HG03342 (cell line): ENCODE data around the gene BTNL9.
"Not testable (repeated sequence)": the region's sequence is repeated elsewhere in the genome, so short reads cannot be mapped to it uniquely, and the experiment has no call there.

Experiments
- ATAC-seq: cut with Tn5 transposase; IDR thresholded peaks from one replicate; pipeline ENCODE4 v1.9.1; 2021; ENCODE audit warnings: mild to moderate bottlenecking, moderate library complexity; ENCODE audit not compliant: unreplicated experiment

Gene BTNL9

DNA sequence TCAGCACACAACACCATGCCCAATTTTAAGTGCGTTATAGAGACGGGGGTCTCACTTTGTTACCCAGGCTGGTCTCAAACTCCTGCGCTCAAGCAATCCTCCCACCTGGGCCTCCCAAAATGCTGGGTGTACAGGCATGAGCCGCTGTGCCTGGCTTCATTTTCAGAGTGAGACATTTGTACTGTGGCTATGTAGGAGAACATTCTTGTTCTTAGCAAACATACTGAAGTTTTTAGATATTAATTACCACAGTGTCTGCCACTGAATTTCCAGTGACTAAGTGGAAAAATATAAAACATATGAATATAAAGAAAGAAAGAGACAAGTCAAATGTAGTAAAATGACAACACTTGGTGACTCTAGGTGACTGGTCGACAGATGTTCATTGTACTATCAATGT lies 20.9 kb downstream of the BTNL9 start:
- ATAC-seq, result no peak

DNA sequence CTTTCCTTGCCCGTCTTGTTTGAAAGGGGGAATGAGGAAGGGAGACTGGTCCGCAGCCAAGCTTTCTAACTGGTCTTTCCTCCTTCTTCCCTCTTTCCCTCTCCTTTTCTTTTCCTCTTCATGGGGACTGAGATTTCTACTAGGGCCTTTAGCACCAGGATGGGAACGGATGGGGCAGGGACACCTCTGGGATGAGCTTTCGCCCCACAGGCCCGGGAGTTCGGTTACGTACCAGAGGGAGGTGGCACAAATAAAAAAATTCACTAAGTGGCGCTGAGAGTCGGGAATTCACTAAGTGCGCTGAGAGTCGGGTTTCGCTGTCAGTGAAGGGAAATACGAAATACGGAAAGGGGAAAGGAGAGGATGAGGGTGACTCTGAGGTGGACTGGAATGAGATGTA lies 21.6 kb downstream of the BTNL9 start:
- no peak for ATAC-seq

DNA sequence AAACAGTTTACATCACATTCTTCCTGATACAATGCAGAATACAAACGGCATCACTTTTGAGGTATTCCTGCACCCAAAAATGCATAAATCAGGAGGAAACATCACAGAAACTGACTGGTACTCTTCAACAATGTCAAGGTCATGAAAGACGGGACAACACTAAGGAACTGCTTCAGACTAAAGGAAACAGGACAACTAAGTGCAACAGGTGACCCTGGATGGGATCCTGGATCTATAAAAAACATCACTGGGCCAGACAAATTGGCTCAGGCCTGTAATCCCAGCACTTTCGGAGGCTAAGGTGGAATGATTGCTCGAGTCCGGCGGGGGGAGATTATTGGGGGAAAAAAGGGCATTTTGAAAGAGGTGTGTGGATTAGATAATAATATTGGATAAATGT lies 22.6 kb downstream of the BTNL9 start:
- no peak for ATAC-seq

GRCh38 chr5:181063514-181063913 lies 23.4 kb downstream of the BTNL9 start:
- ATAC-seq, result no peak

DNA sequence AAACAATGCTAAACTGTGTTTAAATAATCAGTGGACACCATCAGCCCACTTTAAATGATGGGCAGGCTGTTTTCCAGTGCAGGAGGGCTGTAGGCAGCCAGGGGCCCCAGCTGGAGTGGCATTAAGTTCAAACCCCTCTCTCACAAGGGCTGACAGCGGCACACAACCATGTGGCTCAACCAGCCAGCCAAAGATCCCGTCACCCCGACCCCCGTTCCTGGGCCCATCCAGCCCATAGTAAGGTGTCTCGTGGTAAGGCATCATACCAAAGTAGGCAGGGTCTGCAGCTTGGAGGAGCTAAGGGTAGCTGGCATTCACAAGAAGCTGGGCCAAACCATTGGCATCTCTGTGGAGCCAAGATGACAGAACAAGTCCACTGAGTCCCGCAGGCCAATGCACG lies 24.9 kb downstream of the BTNL9 start:
- no peak for ATAC-seq

DNA sequence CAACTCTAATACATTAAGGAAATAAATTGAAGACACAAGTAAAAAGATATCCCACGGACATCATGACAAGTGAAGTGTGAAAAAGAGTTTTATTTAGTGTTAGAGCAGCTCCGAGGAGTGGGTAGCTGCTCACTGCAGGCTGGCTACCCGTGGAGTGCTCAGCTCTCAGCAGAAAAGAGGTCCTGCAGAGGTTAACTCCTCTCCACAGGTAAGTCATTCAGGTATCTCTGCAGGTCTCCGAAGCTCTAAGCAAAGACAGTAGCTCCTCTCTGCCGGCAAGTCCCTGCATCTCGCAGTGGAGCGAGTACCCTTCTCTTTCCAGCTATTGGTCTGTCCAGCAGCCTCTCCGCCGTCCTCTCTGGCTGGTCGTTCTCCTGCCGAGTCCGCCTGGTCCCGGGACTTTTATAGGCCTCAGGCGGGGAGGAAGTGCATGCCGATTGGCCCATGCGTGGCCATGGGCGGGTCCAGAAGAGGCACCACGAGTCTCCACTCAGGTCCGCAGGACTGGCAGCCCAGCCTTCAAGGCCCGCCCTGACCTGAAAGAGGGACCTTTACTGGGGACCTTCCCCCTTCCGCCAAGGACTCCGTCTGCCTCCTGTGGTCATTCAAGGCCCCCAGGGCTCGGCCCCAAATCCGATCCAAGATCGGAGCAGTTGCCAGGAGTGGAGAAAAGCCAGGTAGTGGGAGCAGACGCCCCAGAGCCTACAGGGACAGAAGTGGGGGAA lies 29.9 kb downstream of the BTNL9 start:
- no peak for ATAC-seq

GRCh38 chr5:181070523-181070922 lies 30.5 kb downstream of the BTNL9 start:
- ATAC-seq, result no peak

DNA sequence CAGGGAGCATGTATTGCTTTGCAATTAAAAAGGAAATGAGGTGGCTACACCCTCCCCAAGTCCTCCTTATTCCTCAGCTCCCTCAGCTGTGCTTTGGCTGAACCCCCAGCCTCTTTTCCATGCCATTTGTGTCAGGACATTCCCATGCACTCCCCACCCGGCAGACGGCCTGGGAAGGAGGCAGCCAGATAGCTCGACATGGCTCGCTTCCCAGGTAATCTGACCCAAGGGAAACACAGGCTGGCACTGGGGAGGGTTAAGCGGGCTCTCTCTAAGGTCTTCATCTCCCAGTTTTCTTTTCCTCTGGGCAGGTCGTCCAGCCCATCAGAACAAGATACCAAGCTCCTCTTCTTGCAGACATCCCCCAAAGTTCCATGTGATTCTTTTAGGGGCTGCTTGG lies 31.2 kb downstream of the BTNL9 start:
- no peak for ATAC-seq

DNA sequence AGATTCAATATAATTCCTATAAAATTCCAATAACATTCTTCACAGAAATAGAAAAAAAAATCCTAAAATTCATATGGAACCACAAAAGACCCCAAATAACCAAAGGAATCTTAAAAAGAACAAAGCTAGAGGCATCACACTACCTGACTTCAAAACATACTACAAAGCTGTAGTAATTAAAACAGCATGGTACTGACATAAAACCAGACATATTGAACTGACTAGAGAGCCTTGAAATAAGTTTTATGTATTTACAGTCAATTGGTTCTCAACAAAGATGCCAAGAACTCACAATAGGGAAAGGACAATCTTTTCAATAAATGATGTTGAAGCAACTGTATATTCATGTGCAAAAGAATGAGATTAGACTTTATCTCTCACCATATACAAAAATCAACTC lies 36.9 kb downstream of the BTNL9 start:
- no peak for ATAC-seq

DNA sequence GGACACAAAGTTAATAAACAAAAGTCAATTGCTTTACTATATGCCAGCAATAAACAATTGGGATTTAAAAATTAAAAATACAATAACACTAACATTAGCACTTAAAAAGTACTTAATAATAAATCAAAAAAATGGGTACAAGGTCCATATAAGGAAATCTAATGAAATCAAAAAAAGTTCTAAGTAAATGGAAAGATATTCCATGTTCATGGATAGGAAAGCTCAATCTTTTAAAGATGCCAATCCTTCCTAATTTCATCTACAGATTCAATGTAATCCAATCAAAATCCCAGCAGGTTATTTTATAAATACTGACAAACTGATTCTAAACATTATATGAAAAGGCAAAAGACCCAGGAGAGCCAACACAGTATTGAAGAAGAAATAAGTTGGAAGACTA lies 41.9 kb downstream of the BTNL9 start:
- no peak for ATAC-seq

DNA sequence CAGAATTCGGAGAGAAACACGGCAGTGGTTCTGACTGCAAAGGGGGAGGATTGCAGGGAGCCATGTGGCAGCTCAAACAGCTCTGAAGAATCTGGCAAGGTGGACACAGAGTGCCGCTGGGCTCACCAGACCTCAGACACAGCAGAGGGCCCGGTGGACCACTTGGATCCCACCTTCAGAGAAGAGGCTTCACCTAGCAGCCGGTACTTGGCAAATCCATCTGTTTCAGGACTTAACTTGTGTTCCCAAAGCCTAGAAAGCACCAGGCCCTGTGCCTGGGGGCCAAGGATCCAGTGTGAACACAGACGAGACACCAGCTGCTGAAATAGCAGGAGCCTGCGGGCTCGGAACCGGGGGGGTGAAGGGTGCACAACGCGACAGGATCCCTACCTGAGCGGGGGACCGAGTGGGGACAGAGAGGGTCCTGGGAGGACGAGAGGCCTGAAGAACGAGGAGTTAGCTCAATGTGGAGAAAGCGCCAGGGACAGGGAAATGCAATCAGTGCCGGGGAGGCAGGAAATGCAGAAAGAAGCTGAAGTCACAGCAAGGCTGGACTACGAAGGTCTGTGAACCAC lies 44.6 kb downstream of the BTNL9 start:
- no peak for ATAC-seq

- no peak for ATAC-seq
These were observed 46.2 kb downstream of the BTNL9 start for GRCh38 chr5:181086026-181086883.

- ATAC-seq, result no peak
These were observed 46.8 kb downstream of the BTNL9 start for GRCh38 chr5:181086884-181087205.

- ATAC-seq, result no peak
These were observed 47.2 kb downstream of the BTNL9 start for GRCh38 chr5:181087309-181087708.

DNA sequence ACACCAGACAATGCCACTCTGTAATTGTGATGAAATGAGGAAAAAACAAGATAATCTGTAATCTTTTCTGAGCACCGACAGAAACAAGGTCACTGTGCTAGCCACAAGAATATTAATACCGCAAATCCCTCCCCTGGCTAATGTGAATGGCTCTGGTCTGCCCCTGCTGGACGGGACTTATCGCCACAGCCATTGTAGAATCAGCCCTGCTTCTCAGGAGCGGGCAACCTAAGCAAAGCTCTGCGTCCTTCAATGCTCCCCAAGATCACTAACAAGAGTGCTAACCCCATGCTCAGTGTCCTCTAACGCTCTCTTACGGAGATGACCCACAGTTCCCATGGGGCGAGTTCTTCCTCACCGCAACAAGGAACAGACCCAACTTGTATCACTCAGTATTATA lies 48.2 kb downstream of the BTNL9 start:
- ATAC-seq, result no peak

GRCh38 chr5:181092428-181092827 lies 52.4 kb downstream of the BTNL9 start:
- no peak for ATAC-seq

DNA sequence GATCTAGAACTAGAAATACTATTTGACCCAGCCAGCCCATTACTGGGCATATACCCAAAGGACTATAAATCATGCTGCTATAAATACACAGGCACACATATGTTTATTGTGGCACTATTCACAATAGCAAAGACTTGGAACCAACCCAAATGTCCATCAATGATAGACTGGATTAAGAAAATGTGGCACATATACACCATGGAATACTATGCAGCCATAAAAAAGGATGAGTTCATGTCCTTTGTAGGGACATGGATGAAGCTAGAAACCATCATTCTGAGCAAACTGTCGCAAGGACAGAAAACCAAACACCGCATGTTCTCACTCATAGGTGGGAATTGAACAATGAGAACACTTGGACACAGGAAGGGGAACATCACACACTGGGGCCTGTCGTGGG lies 55.1 kb downstream of the BTNL9 start:
- ATAC-seq, result not testable (repeated sequence)

- not testable (repeated sequence) for ATAC-seq
These were observed 56.8 kb downstream of the BTNL9 start for GRCh38 chr5:181096721-181097382.

DNA sequence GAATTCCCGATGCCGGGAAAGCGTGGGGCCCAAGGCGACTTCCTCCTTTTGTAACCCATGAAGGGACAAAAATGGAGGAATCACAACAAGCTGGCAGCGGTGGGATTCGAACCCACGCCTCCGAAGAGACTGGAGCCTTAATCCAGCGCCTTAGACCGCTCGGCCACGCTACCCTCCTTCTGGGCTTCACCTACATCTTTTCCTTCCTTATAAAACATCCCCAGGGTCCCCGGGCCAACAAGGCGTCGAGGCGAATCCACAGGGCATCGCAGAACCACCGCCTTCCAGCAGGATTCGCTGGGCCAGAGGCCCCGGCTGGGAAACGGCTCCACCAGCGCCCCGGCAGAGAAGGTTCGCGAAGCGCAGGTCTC lies 57.3 kb downstream of the BTNL9 start:
- ATAC-seq, result not testable (repeated sequence)

DNA sequence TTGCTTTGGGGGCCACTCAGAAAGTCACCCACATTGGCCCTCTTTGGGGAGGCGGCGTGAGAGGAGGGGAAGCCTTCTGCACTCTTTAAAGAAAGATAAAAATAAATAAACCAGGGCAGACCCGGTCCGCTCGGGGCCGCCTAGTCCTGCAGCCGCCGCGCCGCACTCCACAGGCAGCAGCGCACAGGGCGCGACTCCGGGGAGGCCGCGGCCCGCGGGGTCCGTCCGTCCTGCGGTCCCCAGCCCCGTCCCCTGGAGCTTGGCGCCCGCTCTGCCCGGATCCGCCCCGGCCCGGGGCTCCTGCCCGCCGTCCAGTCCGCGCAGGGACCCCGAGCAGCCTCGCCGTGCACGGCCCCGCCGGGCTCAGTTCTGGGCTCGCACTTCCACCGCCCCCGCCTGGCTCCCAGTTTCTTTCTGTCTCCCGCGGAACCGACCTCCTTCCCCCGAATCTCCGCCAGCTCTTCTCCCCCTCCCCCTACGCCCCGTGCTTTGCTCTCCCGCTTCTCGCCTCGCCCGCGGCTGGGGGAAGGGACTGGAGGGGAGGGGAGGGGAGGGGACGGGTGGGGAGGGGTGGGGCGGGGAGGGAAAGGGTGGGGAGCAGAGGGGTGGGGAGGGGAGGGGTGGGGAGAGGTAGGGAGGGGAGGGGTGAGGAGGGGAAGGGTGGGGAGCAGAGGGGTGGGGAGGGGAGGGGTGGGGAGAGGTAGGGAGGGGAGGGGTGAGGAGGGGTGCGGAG lies 57.9 kb downstream of the BTNL9 start:
- not testable (repeated sequence) for ATAC-seq
